DOHH2 (cell line): ENCODE data around the gene PDK4.

Experiments
- CTCF ChIP-seq: fragments of 200-600 bp; sonication (generic); IDR thresholded peaks from one replicate; pipeline ENCODE4 v1.5.1; 2014; ENCODE audit warnings: antibody characterized with exemption, mild to moderate bottlenecking, low read depth, low read length; ENCODE audit not compliant: poor library complexity, severe bottlenecking
- EZH2phosphoT487 ChIP-seq: fragments of 200-600 bp; sonication (generic); IDR thresholded peaks from 2 replicates; pipeline ENCODE4 v1.6.1; 2017; ENCODE audit warnings: borderline replicate concordance, mild to moderate bottlenecking, antibody characterized with exemption, low read length, moderate library complexity, mixed read lengths

DNA sequence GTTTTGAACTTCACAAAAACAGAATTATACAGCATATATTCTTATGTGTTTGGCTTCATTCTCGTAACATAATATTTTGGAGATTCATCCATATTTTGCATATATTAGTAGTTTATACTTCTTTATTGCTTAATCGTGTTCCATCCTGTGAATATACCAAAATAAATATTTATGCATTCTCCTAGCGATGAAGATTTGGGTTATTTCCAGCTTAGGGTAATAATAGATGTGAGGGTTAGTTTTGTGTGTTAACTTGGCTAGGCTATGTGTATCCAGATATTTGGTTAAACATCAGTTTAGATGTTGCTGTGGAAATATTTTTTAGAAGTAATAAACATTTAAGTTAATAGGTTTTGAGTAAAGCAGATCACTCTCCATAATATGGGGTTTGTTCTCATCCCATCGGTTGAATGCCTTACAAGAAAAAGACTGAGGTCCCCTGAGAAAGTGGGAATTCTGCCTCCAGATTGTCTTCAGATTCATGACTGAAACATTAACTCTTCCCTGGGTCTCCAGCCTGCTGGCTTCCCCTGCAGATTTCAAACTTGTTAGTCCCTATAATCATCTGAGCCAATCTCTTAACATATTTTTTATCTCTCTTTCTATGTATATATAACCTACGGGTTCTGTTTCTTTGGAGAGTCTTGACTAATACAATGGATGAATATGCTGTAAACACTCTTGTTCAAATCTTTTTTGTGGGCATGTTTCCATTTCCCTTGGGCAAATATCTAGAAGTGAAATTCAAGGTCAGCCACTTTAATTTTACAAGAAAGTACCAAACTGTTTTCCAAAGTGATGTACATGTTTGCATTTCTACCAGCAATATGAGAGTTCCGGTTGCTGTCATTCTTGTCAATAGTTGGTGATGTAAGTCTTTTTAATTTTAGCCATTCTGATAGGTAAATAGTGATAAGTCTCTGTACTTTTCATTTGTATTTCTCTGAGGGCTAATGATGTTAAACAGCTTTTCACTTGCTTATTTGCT is 48.7 kb downstream of the PDK4 start:
- TF ChIP-seq EZH2phosphoT487, result no peak
- no peak for TF ChIP-seq CTCF
